ENCODE results near the gene ZNF451.

GRCh38 chr6:57044568-57044967 is 45.4 kb upstream of the ZNF451 start:
- TF ChIP-seq CTCF (IDR thresholded peaks at IDR 0.05; ENCODE audit: poor library complexity) (no peak), EZH2 (IDR thresholded peaks at IDR 0.05; ENCODE audit: borderline replicate concordance) (no peak)

Data from hepatocyte (in vitro differentiated cells).